Ishikawa (cell line): Measurements from ENCODE around the gene TBCD.

Experiments
- CEBPB ChIP-seq: IDR thresholded peaks from 2 replicates; pipeline ENCODE4 v1.6.1; 2012
- CREB1 ChIP-seq: IDR thresholded peaks from 2 replicates; pipeline ENCODE4 v1.6.1; 2012; ENCODE audit warnings: low read depth
- EGR1 ChIP-seq: IDR thresholded peaks from 2 replicates; pipeline ENCODE4 v1.6.1; 2012
- EP300 ChIP-seq: IDR thresholded peaks from 2 replicates; pipeline ENCODE4 v1.6.1; 2012; ENCODE audit warnings: borderline replicate concordance
- FOXM1 ChIP-seq: IDR thresholded peaks from 2 replicates; pipeline ENCODE4 v1.6.1; 2012; ENCODE audit warnings: low read depth, borderline replicate concordance
- MAX ChIP-seq: IDR thresholded peaks from 2 replicates; pipeline ENCODE4 v1.6.1; 2012
- NFIC ChIP-seq: IDR thresholded peaks from 2 replicates; pipeline ENCODE4 v1.6.1; 2012
- RAD21 ChIP-seq: IDR thresholded peaks from 2 replicates; pipeline ENCODE4 v1.6.1; 2012; ENCODE audit warnings: low read depth
- TAF1 ChIP-seq: IDR thresholded peaks from 2 replicates; pipeline ENCODE4 v1.6.1; 2012; ENCODE audit warnings: low read depth, mild to moderate bottlenecking
- TCF12 ChIP-seq: IDR thresholded peaks from 2 replicates; pipeline ENCODE4 v1.6.1; 2012; ENCODE audit warnings: low read depth
- TEAD4 ChIP-seq: IDR thresholded peaks from 2 replicates; pipeline ENCODE4 v1.6.1; 2012
- USF1 ChIP-seq: IDR thresholded peaks from 2 replicates; pipeline ENCODE4 v1.6.1; 2012
- YY1 ChIP-seq: IDR thresholded peaks from 2 replicates; pipeline ENCODE4 v1.6.1; 2012; ENCODE audit warnings: low read depth
- ZBTB7A ChIP-seq: IDR thresholded peaks from 2 replicates; pipeline ENCODE4 v1.6.1; 2012; ENCODE audit warnings: low read depth
- TF ChIP-seq, protein P1 (sequence below): IDR thresholded peaks from 2 replicates; pipeline ENCODE4 v1.6.1; 2012; ENCODE audit warnings: low read depth, mild to moderate bottlenecking

TBCD gene

GRCh38 chr17:82962163-82962720 is 210.4 kb downstream of the TBCD start:
- TF ChIP-seq MAX (no peak), TEAD4 (no peak), EGR1 (no peak), FOXM1 (no peak)

DNA sequence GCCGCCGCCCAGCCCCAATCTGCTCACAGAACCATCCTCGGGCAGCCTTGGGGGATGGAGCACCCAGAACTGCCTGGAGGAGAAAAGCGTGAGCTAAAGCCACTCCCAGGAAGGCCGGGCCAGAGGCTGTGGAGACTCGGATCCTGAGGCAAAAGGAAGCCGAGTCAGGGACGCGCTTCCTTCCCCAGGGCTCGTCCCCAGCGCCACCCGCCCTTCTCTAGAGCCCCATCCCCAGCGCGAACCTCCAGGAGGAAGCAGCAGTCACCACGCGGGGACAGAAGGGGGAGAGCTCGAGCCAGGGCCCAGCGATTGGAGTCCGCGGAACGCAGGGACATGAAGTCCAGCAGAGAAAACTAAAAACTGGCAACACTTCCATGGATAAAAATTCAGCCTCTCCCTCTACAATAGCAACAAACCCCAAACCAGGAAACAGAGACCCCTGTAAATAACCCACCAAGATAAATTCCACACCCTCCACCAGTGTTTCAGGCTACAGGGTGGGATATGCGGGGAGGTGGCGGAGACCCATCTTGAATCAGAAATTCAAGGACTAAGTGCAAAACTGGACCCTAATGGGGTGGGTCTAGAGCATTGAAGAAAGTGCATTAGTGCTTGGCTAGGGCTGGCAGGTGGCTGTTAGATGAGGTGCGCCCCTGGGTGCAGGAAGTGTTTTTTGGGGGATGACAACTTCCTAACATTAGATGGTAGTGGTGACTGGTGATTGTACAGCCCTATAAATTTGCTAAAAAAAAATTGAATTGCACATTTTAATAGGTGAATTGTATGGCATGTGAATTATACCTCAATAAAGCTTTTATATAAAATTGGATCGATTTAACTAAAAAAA is 211.5 kb downstream of the TBCD start:
- TF ChIP-seq EGR1 (no peak), RAD21 (peak; percentile 26; the same call in 1 of the 2 replicates)

DNA sequence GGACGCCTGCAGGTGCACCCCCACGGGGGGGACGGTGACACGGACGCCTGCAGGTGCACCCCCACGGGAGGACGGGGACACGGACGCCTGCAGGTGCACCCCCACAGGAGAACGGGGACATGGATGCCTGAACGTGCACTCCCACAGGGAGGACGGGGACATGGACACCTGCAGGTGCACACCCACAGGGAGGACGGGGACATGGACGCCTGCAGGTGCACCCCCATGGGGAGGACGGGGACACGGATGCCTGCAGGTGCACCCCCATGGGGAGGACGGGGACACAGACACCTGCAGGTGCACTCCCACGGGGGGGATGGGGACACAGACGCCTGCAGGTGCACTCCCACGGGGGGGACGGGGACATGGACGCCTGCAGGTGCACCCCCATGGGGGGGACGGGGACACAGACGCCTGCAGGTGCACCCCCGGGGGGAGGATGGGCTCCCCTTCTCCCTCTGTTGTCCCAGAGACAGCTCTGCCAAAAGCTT is 213.0 kb downstream of the TBCD start:
- TF ChIP-seq TEAD4, result no peak
- no peak for TF ChIP-seq EP300
- TF ChIP-seq YY1, result no peak
- TF ChIP-seq EGR1, result no peak
- TF ChIP-seq, protein P1, sequence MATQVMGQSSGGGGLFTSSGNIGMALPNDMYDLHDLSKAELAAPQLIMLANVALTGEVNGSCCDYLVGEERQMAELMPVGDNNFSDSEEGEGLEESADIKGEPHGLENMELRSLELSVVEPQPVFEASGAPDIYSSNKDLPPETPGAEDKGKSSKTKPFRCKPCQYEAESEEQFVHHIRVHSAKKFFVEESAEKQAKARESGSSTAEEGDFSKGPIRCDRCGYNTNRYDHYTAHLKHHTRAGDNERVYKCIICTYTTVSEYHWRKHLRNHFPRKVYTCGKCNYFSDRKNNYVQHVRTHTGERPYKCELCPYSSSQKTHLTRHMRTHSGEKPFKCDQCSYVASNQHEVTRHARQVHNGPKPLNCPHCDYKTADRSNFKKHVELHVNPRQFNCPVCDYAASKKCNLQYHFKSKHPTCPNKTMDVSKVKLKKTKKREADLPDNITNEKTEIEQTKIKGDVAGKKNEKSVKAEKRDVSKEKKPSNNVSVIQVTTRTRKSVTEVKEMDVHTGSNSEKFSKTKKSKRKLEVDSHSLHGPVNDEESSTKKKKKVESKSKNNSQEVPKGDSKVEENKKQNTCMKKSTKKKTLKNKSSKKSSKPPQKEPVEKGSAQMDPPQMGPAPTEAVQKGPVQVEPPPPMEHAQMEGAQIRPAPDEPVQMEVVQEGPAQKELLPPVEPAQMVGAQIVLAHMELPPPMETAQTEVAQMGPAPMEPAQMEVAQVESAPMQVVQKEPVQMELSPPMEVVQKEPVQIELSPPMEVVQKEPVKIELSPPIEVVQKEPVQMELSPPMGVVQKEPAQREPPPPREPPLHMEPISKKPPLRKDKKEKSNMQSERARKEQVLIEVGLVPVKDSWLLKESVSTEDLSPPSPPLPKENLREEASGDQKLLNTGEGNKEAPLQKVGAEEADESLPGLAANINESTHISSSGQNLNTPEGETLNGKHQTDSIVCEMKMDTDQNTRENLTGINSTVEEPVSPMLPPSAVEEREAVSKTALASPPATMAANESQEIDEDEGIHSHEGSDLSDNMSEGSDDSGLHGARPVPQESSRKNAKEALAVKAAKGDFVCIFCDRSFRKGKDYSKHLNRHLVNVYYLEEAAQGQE, result no peak
- no peak for TF ChIP-seq NFIC
- TF ChIP-seq TAF1, result no peak
- TF ChIP-seq ZBTB7A, result no peak
- TF ChIP-seq USF1, result no peak
- TF ChIP-seq FOXM1, result no peak

- TF ChIP-seq TCF12 (no peak), FOXM1 (no peak), NFIC (no peak), EGR1 (no peak), CEBPB (no peak), TEAD4 (no peak), TAF1 (no peak), RAD21 (no peak), MAX (no peak), EP300 (no peak), USF1 (no peak), YY1 (no peak), ZBTB7A (no peak), CREB1 (no peak)
- TF ChIP-seq, protein P1, result no peak
These were observed 213.5 kb downstream of the TBCD start for GRCh38 chr17:82965371-82965770.

- no peak for TF ChIP-seq USF1
- TF ChIP-seq EP300, result no peak
- TF ChIP-seq TEAD4, result no peak
- TF ChIP-seq EGR1, result no peak
- TF ChIP-seq NFIC, result no peak
- TF ChIP-seq MAX, result no peak
- no peak for TF ChIP-seq FOXM1
- TF ChIP-seq YY1, result no peak
- TF ChIP-seq, protein P1, result no peak
- TF ChIP-seq CREB1, result no peak
- TF ChIP-seq CEBPB, result no peak
- no peak for TF ChIP-seq TAF1
- TF ChIP-seq RAD21, result no peak
- TF ChIP-seq ZBTB7A, result no peak
- no peak for TF ChIP-seq TCF12
These were observed 214.6 kb downstream of the TBCD start for GRCh38 chr17:82966415-82966814.
